Measurements from ENCODE around the gene CDH4.

Gene CDH4

GRCh38 chr20:61839223-61839911 is 587.3 kb downstream of the CDH4 start:
- H2BK5ac ChIP-seq (ENCODE audit: low read length) = no peak overlapping the region
- H2AFZ ChIP-seq (ENCODE audit: low read length) = no peak overlapping the region
- H3K23ac ChIP-seq (ENCODE audit: low read depth, low read length, poor library complexity) = no peak overlapping the region
- no peaks in the 10 kb centered on the region for H3K36me3 ChIP-seq (replicated peaks in 1 of 2; ENCODE audit: control insufficient read depth in 2 of 2, insufficient read depth in 2 of 2, low read length in 2 of 2)
- peaks cover 0 to 4% of the 10 kb centered on the region in 2 donors for H3K9me3 ChIP-seq (replicated peaks in 1 of 2; ENCODE audit: control insufficient read depth in 2 of 2, insufficient read depth in 1 of 2, low read depth in 1 of 2, low read length in 2 of 2)
- H2BK12ac ChIP-seq (ENCODE audit: low read length) = no peak overlapping the region
- no peak overlapping the region for H3K4ac ChIP-seq (ENCODE audit: low read length)
- peak overlapping the region; percentile 25 for H3K9ac ChIP-seq (ENCODE audit: low read depth, low read length, poor library complexity)
- H4K91ac ChIP-seq (ENCODE audit: low read depth, low read length, poor library complexity) = no peak overlapping the region
- H3K4me1 ChIP-seq (ENCODE audit: control insufficient read depth in 2 of 2, insufficient read depth in 1 of 2, low read depth in 1 of 2, low read length in 2 of 2) = peaks cover 0 to 9% of the 10 kb centered on the region in 2 donors
- peaks cover 0 to 7% (median 0%) of the 10 kb centered on the region in 3 experiments for H3K27me3 ChIP-seq (ENCODE audit: control insufficient read depth in 3 of 3, insufficient read depth in 3 of 3, low read depth in 1 of 3, low read length in 3 of 3)
- no peak overlapping the region for H2BK120ac ChIP-seq (ENCODE audit: low read depth, low read length)
- H3K18ac ChIP-seq (ENCODE audit: low read length) = no peak overlapping the region
- WGBS, 2 donors (ENCODE audit: extremely low coverage in 2 of 2, insufficient read length in 2 of 2, insufficient replicate concordance in 1 of 2) = 100% methylated on average over 6 of the region's 10 CpGs; no CpG with 5 or more reads in 1 of the 2 donors
- H2BK15ac ChIP-seq (ENCODE audit: low read length) = no peak overlapping the region
- no peaks in the 10 kb centered on the region for H3K79me1 ChIP-seq (ENCODE audit: low read depth, low read length)
- no peak overlapping the region for H3K4me2 ChIP-seq (ENCODE audit: insufficient read depth, low read length, poor library complexity, severe bottlenecking)
- no peak for DNase-seq (ENCODE audit: low spot score)
- H3K14ac ChIP-seq (ENCODE audit: low read length) = no peak overlapping the region
- H2AK5ac ChIP-seq (ENCODE audit: low read depth, low read length) = no peak overlapping the region
- no peak overlapping the region for H3K27ac ChIP-seq (replicated peaks; ENCODE audit: low read length)
- H4K8ac ChIP-seq (ENCODE audit: low read depth, low read length) = peak overlapping the region; percentile 44
- peak overlapping the region in 1 of 2 donors; percentile 69 for H3K4me3 ChIP-seq (ENCODE audit: low read length in 2 of 2)

GRCh38 chr20:61839912-61840778 is 588.1 kb downstream of the CDH4 start:
- no peak overlapping the region for H4K91ac ChIP-seq (ENCODE audit: low read depth, low read length, poor library complexity)
- no peak for DNase-seq (ENCODE audit: low spot score)
- H2BK120ac ChIP-seq (ENCODE audit: low read depth, low read length) = no peak overlapping the region
- peaks cover 0 to 7% (median 0%) of the 10 kb centered on the region in 3 experiments for H3K27me3 ChIP-seq (ENCODE audit: control insufficient read depth in 3 of 3, insufficient read depth in 3 of 3, low read depth in 1 of 3, low read length in 3 of 3)
- WGBS, 2 donors (ENCODE audit: extremely low coverage in 2 of 2, insufficient read length in 2 of 2, insufficient replicate concordance in 1 of 2) = no CpG with 5 or more reads among the region's 26 CpGs
- peak overlapping the region in 1 of 2 donors; percentile 69 for H3K4me3 ChIP-seq (ENCODE audit: low read length in 2 of 2)
- H3K27ac ChIP-seq (replicated peaks; ENCODE audit: low read length) = no peak overlapping the region
- H4K8ac ChIP-seq (ENCODE audit: low read depth, low read length) = no peak overlapping the region
- no peak overlapping the region for H2BK15ac ChIP-seq (ENCODE audit: low read length)
- no peak overlapping the region for H3K23ac ChIP-seq (ENCODE audit: low read depth, low read length, poor library complexity)
- H3K9me3 ChIP-seq (replicated peaks in 1 of 2; ENCODE audit: control insufficient read depth in 2 of 2, insufficient read depth in 1 of 2, low read depth in 1 of 2, low read length in 2 of 2) = peaks cover 0 to 4% of the 10 kb centered on the region in 2 donors
- H3K4me1 ChIP-seq (ENCODE audit: control insufficient read depth in 2 of 2, insufficient read depth in 1 of 2, low read depth in 1 of 2, low read length in 2 of 2) = peaks cover 6 to 16% of the 10 kb centered on the region in 2 donors
- H3K4ac ChIP-seq (ENCODE audit: low read length) = no peak overlapping the region
- H2AK5ac ChIP-seq (ENCODE audit: low read depth, low read length) = no peak overlapping the region
- H3K36me3 ChIP-seq (replicated peaks in 1 of 2; ENCODE audit: control insufficient read depth in 2 of 2, insufficient read depth in 2 of 2, low read length in 2 of 2) = no peaks in the 10 kb centered on the region
- no peak overlapping the region for H3K14ac ChIP-seq (ENCODE audit: low read length)
- H3K79me1 ChIP-seq (ENCODE audit: low read depth, low read length) = no peaks in the 10 kb centered on the region
- H2BK12ac ChIP-seq (ENCODE audit: low read length) = no peak overlapping the region
- peak overlapping the region; percentile 14 for H3K9ac ChIP-seq (ENCODE audit: low read depth, low read length, poor library complexity)
- no peak overlapping the region for H2AFZ ChIP-seq (ENCODE audit: low read length)
- H2BK5ac ChIP-seq (ENCODE audit: low read length) = no peak overlapping the region
- no peak overlapping the region for H3K18ac ChIP-seq (ENCODE audit: low read length)
- no peak overlapping the region for H3K4me2 ChIP-seq (ENCODE audit: insufficient read depth, low read length, poor library complexity, severe bottlenecking)

- Histone ChIP-seq H3K27me3 (ENCODE audit: control insufficient read depth in 3 of 3, insufficient read depth in 3 of 3, low read depth in 1 of 3, low read length in 3 of 3) (peaks cover 0 to 7% (median 0%) of the 10 kb centered on the region in 3 experiments), H3K27ac (replicated peaks; ENCODE audit: low read length) (no peak overlapping the region), H3K4me2 (ENCODE audit: insufficient read depth, low read length, poor library complexity, severe bottlenecking) (no peak overlapping the region)
Measured at GRCh38 chr20:61840779-61841455, 588.9 kb downstream of the CDH4 start.

More at GRCh38 chr20:61840779-61841455, 588.9 kb downstream of the CDH4 start:
- Histone ChIP-seq H4K8ac (ENCODE audit: low read depth, low read length) (no peak overlapping the region), H2AK5ac (ENCODE audit: low read depth, low read length) (peak overlapping the region; percentile 38), H3K14ac (ENCODE audit: low read length) (peak overlapping the region; percentile 47), H3K9me3 (replicated peaks in 1 of 2; ENCODE audit: control insufficient read depth in 2 of 2, insufficient read depth in 1 of 2, low read depth in 1 of 2, low read length in 2 of 2) (peaks cover 0 to 4% of the 10 kb centered on the region in 2 donors), H3K18ac (ENCODE audit: low read length) (peak overlapping the region; percentile 8), H4K91ac (ENCODE audit: low read depth, low read length, poor library complexity) (no peak overlapping the region), H3K9ac (ENCODE audit: low read depth, low read length, poor library complexity) (no peak overlapping the region), H2BK120ac (ENCODE audit: low read depth, low read length) (peak overlapping the region; percentile 7), H3K4me3 (ENCODE audit: low read length in 2 of 2) (no peak overlapping the region), H2BK15ac (ENCODE audit: low read length) (no peak overlapping the region), H3K4me1 (ENCODE audit: control insufficient read depth in 2 of 2, insufficient read depth in 1 of 2, low read depth in 1 of 2, low read length in 2 of 2) (peaks cover 14 to 20% of the 10 kb centered on the region in 2 donors), H2BK12ac (ENCODE audit: low read length) (no peak overlapping the region), H2BK5ac (ENCODE audit: low read length) (no peak overlapping the region), H3K4ac (ENCODE audit: low read length) (no peak overlapping the region), H3K79me1 (ENCODE audit: low read depth, low read length) (no peaks in the 10 kb centered on the region), H3K36me3 (replicated peaks in 1 of 2; ENCODE audit: control insufficient read depth in 2 of 2, insufficient read depth in 2 of 2, low read length in 2 of 2) (no peaks in the 10 kb centered on the region), H3K23ac (ENCODE audit: low read depth, low read length, poor library complexity) (no peak overlapping the region), H2AFZ (ENCODE audit: low read length) (no peak overlapping the region)
- no peak for DNase-seq (ENCODE audit: low spot score)
- no CpG with 5 or more reads among the region's 26 CpGs for WGBS, 2 donors (ENCODE audit: extremely low coverage in 2 of 2, insufficient read length in 2 of 2, insufficient replicate concordance in 1 of 2)
